SK-N-DZ (cell line): ENCODE measurements around the gene AASDH.

Source experiments
- small RNA-seq, 2 experiments: library from RNA; depleted of rRNA; stranded (forward); fragments of <200 nt; gene quantifications; one replicate each; pipeline ENCODE3, GENCODE V24; 2014

AASDH gene

Small RNA genes within 50 kb of the gene (small RNA-seq; reads per million reads assigned to genes)
- 0 reads per million in 2 experiments for gene RNU6-197P
